ENCODE data around the gene ITPKB.
A peak's percentile ranks its signal among the peaks of the same experiment; 100 is the strongest.

ITPKB gene

GRCh38 chr1:226702957-226703831, 35.9 kb downstream of the ITPKB start:
- DNase-seq, result no peak

GRCh38 chr1:226702318-226702956, 36.6 kb downstream of the ITPKB start:
- peak in 1 of 2 experiments; percentile 33 for DNase-seq

GRCh38 chr1:226700861-226701260, 38.2 kb downstream of the ITPKB start:
- DNase-seq, result no peak

GRCh38 chr1:226699166-226699565, 39.9 kb downstream of the ITPKB start:
- DNase-seq, result no peak

- DNase-seq, result no peak
Observed at GRCh38 chr1:226698659-226699058, 40.4 kb downstream of the ITPKB start.

- no peak for DNase-seq
Observed at GRCh38 chr1:226697929-226698544, 41.0 kb downstream of the ITPKB start.

GRCh38 chr1:226697151-226697928, 41.7 kb downstream of the ITPKB start:
- DNase-seq, result no peak

- no peak for DNase-seq
Observed at GRCh38 chr1:226696547-226696946, 42.5 kb downstream of the ITPKB start.

GRCh38 chr1:226695335-226695900, 43.7 kb downstream of the ITPKB start:
- DNase-seq, result peak in 1 of 2 experiments; percentile 45

GRCh38 chr1:226692823-226693222, 46.3 kb downstream of the ITPKB start:
- no peak for DNase-seq

GRCh38 chr1:226692051-226692792, 46.9 kb downstream of the ITPKB start:
- DNase-seq, result no peak

GRCh38 chr1:226691247-226691646, 47.8 kb downstream of the ITPKB start:
- DNase-seq, result no peak

GRCh38 chr1:226690460-226690982, 48.6 kb downstream of the ITPKB start:
- DNase-seq, result no peak

- DNase-seq, result no peak
Observed at GRCh38 chr1:226688808-226689207, 50.3 kb downstream of the ITPKB start.

GRCh38 chr1:226688056-226688748, 50.9 kb downstream of the ITPKB start:
- no peak for DNase-seq

GRCh38 chr1:226687426-226687825, 51.7 kb downstream of the ITPKB start:
- DNase-seq, result no peak

- DNase-seq, result no peak
Observed at GRCh38 chr1:226686440-226687425, 52.3 kb downstream of the ITPKB start.

GRCh38 chr1:226685196-226685820, 53.8 kb downstream of the ITPKB start:
- no peak for DNase-seq

GRCh38 chr1:226684026-226684425, 55.1 kb downstream of the ITPKB start:
- DNase-seq, result no peak
